Ascending aorta (tissue), 2 donors: Measurements from ENCODE around the gene LMX1B. TPM values are rescaled to one million over a fixed set of nuclear protein-coding genes. Genes with fewer than 3 reads are reported as not detected.

Source experiments
- DNase-seq, 2 donors: peaks; one replicate each; pipeline ENCODE4 v3.0.0-alpha.2; 2019; ENCODE audit warnings: low spot score in 2 of 2
- H3K27ac ChIP-seq, 2 donors: fragments of 200-600 bp; sonication (generic); one replicate each; pipeline ENCODE4 v1.5.1; 2016 to 2017; ENCODE audit warnings: mild to moderate bottlenecking in 1 of 2
- H3K27me3 ChIP-seq: fragments of 200-600 bp; sonication (generic); one replicate; pipeline ENCODE4 v1.5.1; 2017
- H3K36me3 ChIP-seq, 2 donors: fragments of 200-600 bp; sonication (generic); one replicate each; pipeline ENCODE4 v1.5.1; 2016
- H3K4me1 ChIP-seq, 2 donors: fragments of 200-600 bp; sonication (generic); one replicate each; pipeline ENCODE4 v1.5.1; 2016 to 2017; ENCODE audit warnings: mild to moderate bottlenecking in 1 of 2
- H3K4me3 ChIP-seq, 2 donors: fragments of 200-600 bp; sonication (generic); one replicate each; pipeline ENCODE4 v1.5.1; 2016 to 2017; ENCODE audit warnings: mild to moderate bottlenecking in 1 of 2
- H3K9me3 ChIP-seq, 2 donors: fragments of 200-600 bp; sonication (generic); one replicate each; pipeline ENCODE4 v1.5.1; 2016
- CTCF ChIP-seq, 3 experiments: fragments of 200-600 bp in 2 of 3; fragments of 450-650 bp in 1 of 3; sonication (generic) in 2 of 3; IDR thresholded peaks; one replicate each; pipeline ENCODE4 v1.5.1; 2016 to 2019; ENCODE audit warnings: antibody characterized with exemption in 3 of 3, mild to moderate bottlenecking in 1 of 3, moderate library complexity in 1 of 3
- intact Hi-C: fragments of 100-400 bp; cut with DNase I; formaldehyde crosslinking; loops from one replicate; pipeline ENCODE4 v1.15.1; 2023
- total RNA-seq: library from RNA; depleted of rRNA; stranded (reverse); fragments of >200 nt; gene quantifications from one replicate; pipeline ENCODE4 v1.1.0, GENCODE V29; 2016

Gene LMX1B
- total RNA-seq, 1 donor from 2014 or later, result 1.9 TPM

- DNase-seq, result no peak
- no peak for TF ChIP-seq CTCF (IDR thresholded peaks at IDR 0.05)
- H3K27me3 ChIP-seq, result peaks cover 11% of the 10 kb centered on the region
- H3K9me3 ChIP-seq, result no peaks in the 10 kb centered on the region
- no peak overlapping the region for H3K4me3 ChIP-seq
- intact Hi-C loops, result no loop called here
- H3K27ac ChIP-seq, result no peak overlapping the region
- peaks cover 0 to 2% of the 10 kb centered on the region in 2 donors for H3K4me1 ChIP-seq
- H3K36me3 ChIP-seq, result no peaks in the 10 kb centered on the region
These were observed 7.8 kb upstream of the LMX1B start for GRCh38 chr9:126605792-126606482.

- intact Hi-C loops, result no loop called here
- no peak overlapping the region for H3K27ac ChIP-seq
These were observed 7.3 kb upstream of the LMX1B start for GRCh38 chr9:126606483-126606870.

GRCh38 chr9:126607086-126607485, 6.6 kb upstream of the LMX1B start:
- TF ChIP-seq CTCF (IDR thresholded peaks at IDR 0.05), result no peak
- intact Hi-C loops, result no loop called here
- Histone ChIP-seq H3K4me3 (no peak overlapping the region), H3K36me3 (no peaks in the 10 kb centered on the region), H3K4me1 (peaks cover 2 to 12% of the 10 kb centered on the region in 2 donors), H3K9me3 (no peaks in the 10 kb centered on the region), H3K27ac (no peak overlapping the region), H3K27me3 (peaks cover 18% of the 10 kb centered on the region)
- no peak for DNase-seq

More at GRCh38 chr9:126606483-126606870, 7.3 kb upstream of the LMX1B start:
- Histone ChIP-seq H3K36me3 (no peaks in the 10 kb centered on the region), H3K4me3 (no peak overlapping the region), H3K27me3 (peaks cover 15% of the 10 kb centered on the region), H3K9me3 (no peaks in the 10 kb centered on the region), H3K4me1 (peaks cover 0 to 8% of the 10 kb centered on the region in 2 donors)
- no peak for DNase-seq
- no peak for TF ChIP-seq CTCF (IDR thresholded peaks at IDR 0.05)

- no peak for DNase-seq
- Histone ChIP-seq H3K27me3 (peaks cover 22% of the 10 kb centered on the region), H3K27ac (no peak overlapping the region), H3K4me3 (no peak overlapping the region), H3K36me3 (no peaks in the 10 kb centered on the region), H3K9me3 (no peaks in the 10 kb centered on the region), H3K4me1 (peaks cover 9 to 17% of the 10 kb centered on the region in 2 donors)
- no peak for TF ChIP-seq CTCF (IDR thresholded peaks at IDR 0.05)
- intact Hi-C loops, result no loop called here
These were observed 6.0 kb upstream of the LMX1B start for GRCh38 chr9:126607731-126608130.

- DNase-seq, result no peak
- Histone ChIP-seq H3K27ac (no peak overlapping the region), H3K36me3 (no peaks in the 10 kb centered on the region), H3K4me1 (peaks cover 9 to 23% of the 10 kb centered on the region in 2 donors), H3K4me3 (no peak overlapping the region), H3K27me3 (peaks cover 22% of the 10 kb centered on the region), H3K9me3 (no peaks in the 10 kb centered on the region)
- intact Hi-C loops, result no loop called here
- TF ChIP-seq CTCF (IDR thresholded peaks at IDR 0.05), result no peak
These were observed 5.2 kb upstream of the LMX1B start for GRCh38 chr9:126608551-126608950.
